GM10847 (cell line): ENCODE measurements around the gene SARDH.

Experiments
- POLR2A ChIP-seq: IDR thresholded peaks from 2 replicates; pipeline ENCODE4 v1.6.1; 2011; ENCODE audit not compliant: insufficient read length; ENCODE audit errors: extremely low read depth

The SARDH gene

DNA sequence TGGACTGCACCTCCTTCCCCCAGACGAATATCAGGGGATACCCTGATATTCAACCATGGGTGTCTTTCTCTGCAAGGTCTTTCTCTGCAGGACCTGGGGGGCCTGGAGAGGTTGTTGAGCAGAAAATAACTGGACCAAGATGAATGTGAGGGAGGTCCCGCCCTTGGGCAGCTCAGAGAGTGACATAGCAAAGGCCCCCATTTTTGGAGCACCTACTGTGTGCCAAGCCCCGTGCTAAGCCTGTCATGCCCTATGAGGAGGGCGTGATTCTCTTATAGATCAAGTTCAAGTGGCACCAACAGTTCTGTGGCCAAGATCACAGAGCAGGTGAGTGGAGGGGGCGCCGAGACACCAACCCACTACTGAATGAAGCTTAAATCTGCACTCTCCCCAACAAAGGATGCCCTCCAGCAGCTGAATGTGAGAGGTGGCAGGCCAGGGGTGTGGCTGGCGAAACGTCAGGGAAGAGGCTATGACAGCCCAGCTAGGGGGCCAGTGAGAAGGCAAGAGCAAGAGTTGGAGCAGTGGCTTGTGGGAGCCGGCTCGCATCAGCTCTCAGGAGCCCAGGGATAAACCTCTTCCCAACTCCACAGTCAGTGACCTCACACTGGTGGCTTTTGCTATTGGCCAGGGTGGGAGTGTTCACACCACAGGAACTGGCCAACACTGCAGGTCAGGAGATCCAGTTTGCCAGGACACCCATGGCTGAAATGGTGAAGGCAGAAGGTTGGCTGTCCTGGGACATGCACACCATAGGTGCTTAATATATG is 5.3 kb downstream of the SARDH start:
- TF ChIP-seq POLR2A: no peak

DNA sequence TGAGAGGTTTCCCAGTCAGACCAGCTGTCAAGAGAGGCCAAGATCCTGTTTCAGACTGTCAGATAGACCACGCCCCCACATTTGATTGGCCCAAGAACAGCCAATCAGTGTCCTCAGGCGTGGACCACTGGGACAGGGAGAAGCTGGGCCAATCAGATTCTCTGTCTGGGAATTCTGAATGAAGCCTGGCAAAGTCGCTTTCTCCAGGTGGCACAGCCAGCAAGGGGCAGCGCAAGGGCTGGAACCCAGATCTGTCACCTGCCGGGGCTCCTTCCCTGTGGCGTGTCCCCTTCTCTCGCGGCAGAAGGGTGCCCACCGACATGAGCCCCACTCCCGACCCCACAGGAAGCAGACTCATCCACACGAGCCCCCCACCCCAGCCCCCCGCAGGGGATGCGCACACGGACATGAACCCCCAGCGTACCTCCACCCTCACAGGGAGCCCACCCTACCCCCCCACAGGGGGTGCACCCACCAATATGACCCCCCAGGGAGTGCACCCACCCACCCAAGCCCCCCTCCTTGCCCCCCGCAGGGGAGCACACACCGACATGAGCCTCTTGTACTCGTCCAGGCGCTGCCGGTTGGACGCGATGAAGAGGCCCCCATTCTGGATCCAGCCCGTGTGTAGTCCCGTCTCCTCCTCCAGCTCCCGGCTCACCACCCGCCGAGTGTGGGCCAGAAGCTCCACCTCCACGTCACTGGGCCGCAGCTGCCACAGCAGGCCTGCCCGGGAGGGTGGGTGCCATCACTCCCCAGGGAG is 6.1 kb downstream of the SARDH start:
- no peak for TF ChIP-seq POLR2A

DNA sequence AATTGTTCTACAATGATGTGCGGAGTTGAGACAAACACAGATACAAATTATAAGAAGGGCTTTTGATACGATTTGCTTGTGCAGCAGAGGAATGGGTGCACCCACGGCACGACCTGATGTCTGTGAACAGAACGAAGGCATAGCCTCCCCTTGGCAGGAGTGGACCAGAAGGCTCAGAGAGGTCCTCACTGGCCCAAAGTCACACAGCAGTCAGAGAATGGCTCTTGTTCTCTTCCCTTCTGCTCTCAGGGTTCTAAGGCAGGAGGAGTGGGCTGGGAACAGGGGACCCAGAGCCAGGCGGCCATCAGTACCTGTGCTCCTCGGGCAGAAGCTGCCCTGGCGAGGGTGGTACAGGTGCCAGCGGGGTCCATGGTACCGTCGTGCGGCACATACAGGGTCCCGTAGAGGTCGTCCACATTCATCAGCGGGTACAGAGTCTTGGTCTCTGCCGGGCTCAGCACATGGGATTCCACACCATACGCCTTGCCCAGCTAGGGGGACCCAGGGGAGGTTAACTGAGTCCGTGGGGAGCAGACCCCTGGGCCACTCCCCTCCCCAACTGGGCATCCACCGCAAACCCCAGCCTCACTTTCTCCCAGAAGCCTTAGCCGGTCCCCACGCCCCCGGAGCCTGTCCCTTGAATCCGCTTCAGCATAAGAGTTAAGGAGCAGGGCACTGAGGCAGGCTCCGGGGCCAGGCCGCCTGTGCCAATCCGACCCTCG is 7.0 kb downstream of the SARDH start:
- TF ChIP-seq POLR2A: no peak

DNA sequence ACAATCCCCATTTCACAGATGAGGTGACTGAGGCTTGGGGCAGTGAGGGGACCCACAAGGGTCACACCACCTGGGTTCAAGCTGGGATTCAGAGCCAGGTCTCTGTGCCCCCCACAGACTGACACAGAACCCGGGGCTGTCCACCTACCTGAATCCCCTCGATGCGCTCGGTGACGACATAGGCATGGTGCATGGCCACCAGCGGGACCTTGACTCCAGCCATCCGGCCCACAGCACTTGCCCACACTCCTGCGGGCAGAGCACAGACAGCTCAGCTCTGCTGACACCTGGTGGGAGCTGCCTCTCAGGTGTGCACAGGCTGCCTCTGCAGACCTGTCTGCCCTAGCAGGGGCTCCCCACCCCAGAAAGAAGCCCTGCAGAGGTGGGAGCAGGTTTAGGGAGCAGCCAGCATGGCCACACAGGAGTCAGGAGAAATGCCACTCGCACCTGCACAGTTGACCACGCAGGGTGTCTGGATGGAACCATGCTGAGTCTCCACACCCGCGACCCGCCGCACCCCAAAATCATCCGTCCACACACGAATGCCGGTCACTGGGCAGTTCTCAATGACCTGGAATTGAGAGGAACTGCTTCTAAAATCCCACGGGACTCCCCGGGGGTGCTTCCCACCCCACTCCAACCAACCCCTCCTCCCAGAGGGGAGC is 8.4 kb downstream of the SARDH start:
- TF ChIP-seq POLR2A: no peak

DNA sequence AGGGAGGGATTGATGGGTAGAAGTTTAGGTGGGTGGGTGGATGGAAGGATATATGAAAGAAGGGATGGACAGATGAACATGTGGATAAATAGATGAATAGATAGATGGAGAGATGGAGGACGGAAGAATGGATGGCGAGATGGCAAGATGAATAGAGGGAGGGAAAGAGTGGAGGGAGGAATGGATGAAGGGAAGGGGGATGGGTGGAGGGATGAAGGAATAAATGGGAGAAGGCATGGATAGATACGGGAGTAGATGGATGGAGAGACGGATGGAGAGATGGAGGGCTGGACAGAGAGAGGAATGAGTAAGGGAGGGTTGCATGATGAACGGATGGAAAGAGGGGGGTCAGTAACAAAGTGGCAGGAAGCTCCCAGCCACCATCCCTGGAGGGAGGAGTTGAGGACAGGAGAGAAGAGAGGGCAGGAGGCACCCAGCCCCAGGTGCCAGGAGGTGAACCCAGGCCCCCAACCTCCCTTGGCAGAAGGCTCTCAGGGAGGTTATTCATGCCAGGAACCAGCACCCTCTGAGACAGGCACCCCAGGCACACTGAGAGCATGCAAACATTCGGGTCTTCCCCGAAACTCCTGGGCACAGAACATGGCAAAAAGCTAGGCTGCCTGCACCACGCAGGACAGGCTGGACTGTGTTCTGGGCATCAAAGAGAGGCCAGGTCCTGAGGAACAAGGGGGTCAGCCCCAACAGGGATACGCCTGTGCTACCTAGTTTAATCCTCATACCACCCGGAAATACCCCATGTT is 9.1 kb downstream of the SARDH start:
- TF ChIP-seq POLR2A: no peak

DNA sequence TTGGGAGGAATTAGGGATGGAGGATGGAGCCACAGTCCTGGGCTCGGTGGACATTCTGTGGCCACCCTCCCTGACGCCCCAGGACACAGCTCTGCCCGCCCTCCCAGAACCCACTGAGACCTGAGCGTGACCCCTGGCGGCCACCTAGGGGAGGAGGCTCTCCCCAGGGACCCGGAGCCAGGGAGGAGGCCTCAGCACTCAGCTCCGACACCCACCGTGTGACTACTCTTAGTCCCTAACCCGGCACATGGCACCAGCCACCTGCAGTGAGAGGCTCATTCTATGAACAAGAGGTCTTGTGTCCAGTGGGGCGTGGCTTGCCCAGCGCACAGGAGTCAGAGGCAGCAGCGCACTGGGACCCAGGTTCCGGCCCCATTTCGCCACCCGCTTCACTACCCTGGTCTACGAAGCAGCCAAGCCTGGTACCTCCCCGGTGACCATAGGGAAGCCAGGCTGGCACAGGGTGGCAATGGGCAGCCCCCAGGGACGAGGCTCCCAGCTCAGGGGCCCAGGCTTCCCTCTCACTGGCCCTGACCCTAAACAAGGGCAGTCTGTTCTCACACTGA is 10.2 kb downstream of the SARDH start:
- no peak for TF ChIP-seq POLR2A

DNA sequence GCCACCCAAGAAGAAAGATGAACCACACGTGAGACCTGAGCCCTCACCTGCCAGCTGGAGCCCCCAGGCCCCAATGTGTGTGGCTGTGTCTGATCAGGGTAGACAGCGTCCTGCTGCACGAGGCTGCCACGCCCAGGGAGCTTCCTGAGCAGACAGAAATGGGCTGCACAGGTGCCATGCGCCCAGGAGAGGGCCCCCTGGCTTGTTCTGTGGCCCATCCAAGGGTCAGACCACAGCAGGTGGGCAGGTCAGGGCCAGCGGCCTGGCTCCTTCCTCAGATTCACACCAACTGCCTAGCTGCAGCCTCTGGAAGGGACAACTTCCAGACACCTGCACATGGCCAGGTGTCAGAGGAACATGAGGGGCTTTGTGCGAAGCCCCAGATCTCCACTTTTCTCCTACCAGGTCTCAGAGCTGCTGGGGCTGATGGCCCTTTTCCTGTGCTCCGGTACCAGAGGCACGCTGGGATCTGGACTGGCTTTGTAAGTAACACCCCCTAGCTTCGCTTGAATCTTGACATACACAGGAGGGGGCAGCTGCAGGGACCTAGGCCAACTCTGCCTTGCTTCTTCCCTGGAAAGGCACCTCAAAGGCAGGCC is 10.8 kb downstream of the SARDH start:
- no peak for TF ChIP-seq POLR2A

DNA sequence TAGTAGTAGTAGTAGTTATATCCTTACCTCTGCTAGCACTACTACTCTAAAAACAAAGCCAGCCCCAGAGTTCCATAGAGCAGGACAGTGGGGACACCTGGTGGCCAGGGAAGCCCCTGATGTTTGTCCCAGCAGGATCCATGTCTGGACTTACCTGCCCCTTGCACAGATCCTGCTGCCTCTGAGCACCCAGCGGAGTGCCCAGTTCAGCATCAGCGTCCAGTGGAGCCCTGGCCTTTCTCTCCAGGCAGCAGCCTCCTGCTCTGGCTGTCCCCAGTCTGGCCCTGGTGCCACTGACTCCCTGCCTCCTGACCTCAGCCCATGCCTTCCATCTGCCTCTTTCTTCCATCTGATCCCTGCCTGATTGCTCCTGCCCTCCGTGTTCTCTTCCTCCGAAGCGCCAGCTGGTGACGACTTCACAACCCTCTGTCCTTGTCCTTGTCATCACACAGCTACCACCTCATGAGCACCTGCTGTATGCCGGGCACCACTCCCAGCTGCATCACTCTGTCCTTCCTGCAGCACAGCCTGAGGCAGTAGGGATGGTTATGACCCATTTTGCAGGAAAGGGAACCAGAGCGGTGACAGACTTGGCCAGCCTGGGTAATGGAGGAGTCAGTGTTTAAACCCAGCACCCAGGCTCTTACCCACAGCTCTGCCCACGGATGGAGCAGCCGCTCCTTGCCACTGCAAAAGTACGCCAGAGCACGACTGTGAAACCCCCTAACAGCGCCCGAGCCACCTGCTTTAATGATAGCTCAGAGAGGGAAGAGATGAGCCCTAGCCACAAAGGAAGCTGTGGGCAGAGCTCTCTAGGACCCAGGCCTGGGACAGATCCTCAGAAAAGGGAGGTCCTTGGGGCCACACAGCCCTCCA is 11.5 kb downstream of the SARDH start:
- TF ChIP-seq POLR2A: no peak

DNA sequence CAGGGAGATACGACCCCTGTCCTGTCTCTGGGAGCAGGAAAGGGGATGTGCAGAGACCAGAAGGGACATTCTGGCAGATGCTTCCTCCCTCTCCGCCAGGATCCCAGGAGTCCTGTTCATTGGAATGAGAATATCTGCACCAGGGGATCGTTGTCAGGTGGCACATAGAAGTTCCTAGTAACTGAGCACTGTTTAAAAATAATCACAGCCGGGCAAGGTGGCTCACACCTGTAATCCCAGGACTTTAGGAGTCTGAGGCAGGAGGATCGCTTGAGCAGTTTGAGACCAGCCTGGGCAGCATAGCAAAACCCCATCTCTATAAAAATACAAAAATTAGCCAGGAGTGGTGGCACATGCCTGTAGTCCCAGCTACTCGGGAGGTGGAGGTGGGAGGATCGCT is 12.3 kb downstream of the SARDH start:
- no peak for TF ChIP-seq POLR2A

DNA sequence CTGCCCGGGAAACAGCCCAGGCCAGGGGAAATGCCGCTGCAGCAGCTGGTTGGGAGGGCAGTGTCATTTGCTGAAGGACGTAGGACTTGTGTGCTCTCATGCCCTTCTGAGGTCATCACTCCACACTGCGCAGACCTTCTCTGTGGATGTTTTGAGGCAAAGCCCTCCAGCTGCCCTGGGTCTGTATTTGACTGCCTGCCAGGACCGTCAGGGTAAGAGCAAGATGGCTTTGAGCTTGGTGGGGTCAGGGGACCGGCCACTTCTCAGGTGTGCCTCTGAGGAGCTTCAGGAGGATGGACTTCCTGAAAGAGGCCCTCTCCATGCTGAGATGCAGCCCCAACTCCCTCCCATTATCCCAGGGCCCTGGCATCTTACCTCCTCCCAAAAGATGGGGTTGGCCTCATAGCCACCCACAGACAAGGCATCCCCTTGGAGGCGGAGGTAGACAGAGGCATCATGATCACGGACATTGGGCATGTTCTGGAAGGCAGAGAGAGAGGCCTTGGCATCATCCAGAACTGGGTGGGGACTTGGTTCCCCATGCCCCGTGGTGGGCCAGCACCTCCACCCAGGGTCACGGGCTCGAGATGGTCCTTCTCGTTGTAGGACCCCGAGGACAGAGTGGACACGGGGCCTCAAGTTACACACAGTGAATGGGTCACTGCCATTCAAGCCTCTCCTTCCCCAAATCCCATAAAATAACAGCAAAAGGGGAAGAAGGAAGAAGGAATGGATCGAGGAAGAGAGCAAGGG is 19.4 kb downstream of the SARDH start:
- TF ChIP-seq POLR2A: no peak

DNA sequence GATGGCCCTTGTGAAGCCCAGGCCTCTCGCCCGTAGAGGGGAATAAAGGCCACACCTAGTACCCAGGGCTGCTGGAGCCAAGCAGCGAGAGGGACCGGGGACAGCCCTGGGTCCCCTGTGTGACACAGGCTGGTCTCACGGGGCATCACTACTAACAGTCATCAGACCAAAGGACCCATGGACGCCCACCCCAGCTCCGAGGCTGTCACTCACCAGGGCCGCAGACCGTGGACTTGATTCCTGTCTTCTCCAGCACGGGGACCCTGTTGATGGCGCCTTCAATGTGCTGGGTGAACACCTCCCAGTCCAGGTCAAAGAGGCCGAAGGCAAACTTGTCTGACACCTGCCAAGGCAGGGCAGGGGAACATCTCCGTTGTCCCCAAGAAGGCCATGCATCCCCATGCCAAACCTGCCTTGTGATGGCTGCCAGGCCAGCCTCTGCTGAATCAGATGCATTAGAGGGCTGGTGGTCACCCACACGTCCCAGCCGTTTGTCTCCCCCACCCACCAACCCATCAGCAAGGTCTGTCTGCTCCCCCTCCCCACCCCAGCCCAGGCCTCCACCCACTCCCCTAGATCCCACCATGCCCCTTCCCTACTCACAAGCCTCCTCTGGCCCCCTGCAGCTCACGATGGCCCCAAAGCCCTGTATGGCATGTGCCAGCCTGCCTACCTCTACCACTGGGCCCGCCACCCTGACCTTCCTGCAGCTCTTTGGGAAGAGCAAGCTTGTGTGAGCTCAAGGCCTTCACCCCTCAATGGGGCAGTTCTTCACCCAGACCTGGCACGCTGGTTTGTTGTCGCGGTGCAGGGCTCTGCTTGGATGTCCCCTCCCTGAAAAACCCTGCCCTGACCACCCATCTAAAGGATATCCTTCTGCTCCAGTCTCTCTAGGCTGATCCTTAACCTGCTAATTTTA is 20.8 kb downstream of the SARDH start:
- TF ChIP-seq POLR2A: no peak
